Gastrocnemius medialis (tissue), 4 donors: ENCODE measurements around the gene IGFBP2. TPM values are rescaled to one million over a fixed set of nuclear protein-coding genes. Genes with fewer than 3 reads are reported as not detected.

Source experiments
- ATAC-seq, 2 donors: fragments of 150-250 bp; one replicate each; pipeline ENCODE4 v1.9.1; 2016
- DNase-seq, 2 donors: peaks; one replicate each; pipeline ENCODE4 v3.0.0-alpha.2; 2019
- H3K27ac ChIP-seq, 4 donors: fragments of 200-600 bp; sonication (generic); 1 replicate in 1 of 4; 2 replicates in 3 of 4; pipeline ENCODE4 v1.5.1; 2016 to 2018; ENCODE audit warnings: mild to moderate bottlenecking in 2 of 4, moderate library complexity in 1 of 4
- H3K27me3 ChIP-seq, 3 donors: fragments of 200-600 bp; sonication (generic) in 2 of 3; 1 replicate in 1 of 3; 2 replicates in 2 of 3; pipeline versions ENCODE4 v1.5.1 to v1.6.0; 2016 to 2019; ENCODE audit warnings: mild to moderate bottlenecking in 1 of 3, moderate library complexity in 1 of 3
- H3K36me3 ChIP-seq, 2 donors: fragments of 200-600 bp; sonication (generic) in 1 of 2; one replicate each; pipeline ENCODE4 v1.5.1; 2017 to 2018
- H3K4me1 ChIP-seq, 2 donors: fragments of 200-600 bp; sonication (generic) in 1 of 2; one replicate each; pipeline ENCODE4 v1.5.1; 2016 to 2017; ENCODE audit warnings: mild to moderate bottlenecking in 2 of 2
- H3K4me3 ChIP-seq, 4 donors: fragments of 200-600 bp; sonication (generic) in 3 of 4; 1 replicate in 1 of 4; 2 replicates in 3 of 4; pipeline ENCODE4 v1.5.1; 2016 to 2019; ENCODE audit warnings: mild to moderate bottlenecking in 2 of 4
- H3K9me3 ChIP-seq, 3 donors: fragments of 200-600 bp; sonication (generic) in 2 of 3; 1 replicate in 1 of 3; 2 replicates in 2 of 3; pipeline ENCODE4 v1.5.1; 2016 to 2019
- POLR2A ChIP-seq, 2 donors: fragments of 450-650 bp; IDR thresholded peaks; one replicate each; pipeline ENCODE4 v1.6.1; 2017; ENCODE audit warnings: antibody characterized with exemption in 2 of 2, mild to moderate bottlenecking in 2 of 2, moderate library complexity in 2 of 2
- in situ Hi-C, 4 donors: fragments of 200-750 bp; cut with MboI; loops; one replicate each; pipeline versions ENCODE4 v1.15.0 to v1.8.0; 2017; ENCODE audit warnings: low sequenced_read_pairs in 4 of 4
- intact Hi-C: fragments of 100-400 bp; cut with DNase I; formaldehyde crosslinking; loops from one replicate; pipeline ENCODE4 v1.15.1; 2023; ENCODE audit warnings: low total_unique reads
- total RNA-seq, 4 donors: library from RNA; depleted of rRNA; stranded (reverse); fragments of >200 nt; gene quantifications; one replicate each; pipeline versions ENCODE4 v1.1.0 to v1.2.3, GENCODE V29; 2016
- TF ChIP-seq, protein P1 (sequence below), 5 experiments: fragments of 450-650 bp in 3 of 5; fragments of 200-600 bp in 2 of 5; sonication (generic) in 2 of 5; IDR thresholded peaks in 4 of 5; conservative IDR thresholded peaks in 1 of 5; 1 replicate in 4 of 5; 2 replicates in 1 of 5; pipeline ENCODE4 v1.5.1; 2016 to 2019; ENCODE audit warnings: antibody characterized with exemption in 5 of 5, mild to moderate bottlenecking in 3 of 5, moderate library complexity in 3 of 5

IGFBP2 gene
- total RNA-seq, 4 donors from 2014 or later: 14.3 to 44.4 (median 23.6) TPM

- no peaks in the 10 kb centered on the region for H3K27me3 ChIP-seq
- no peaks in the 10 kb centered on the region for H3K9me3 ChIP-seq
- H3K27ac ChIP-seq: peak overlapping the region; percentile 93 to 95 (median 93)
- H3K4me1 ChIP-seq: peaks cover 91 to 94% of the 10 kb centered on the region in 2 donors
- no peak for DNase-seq
- no peak for ATAC-seq
- TF ChIP-seq, protein P1, sequence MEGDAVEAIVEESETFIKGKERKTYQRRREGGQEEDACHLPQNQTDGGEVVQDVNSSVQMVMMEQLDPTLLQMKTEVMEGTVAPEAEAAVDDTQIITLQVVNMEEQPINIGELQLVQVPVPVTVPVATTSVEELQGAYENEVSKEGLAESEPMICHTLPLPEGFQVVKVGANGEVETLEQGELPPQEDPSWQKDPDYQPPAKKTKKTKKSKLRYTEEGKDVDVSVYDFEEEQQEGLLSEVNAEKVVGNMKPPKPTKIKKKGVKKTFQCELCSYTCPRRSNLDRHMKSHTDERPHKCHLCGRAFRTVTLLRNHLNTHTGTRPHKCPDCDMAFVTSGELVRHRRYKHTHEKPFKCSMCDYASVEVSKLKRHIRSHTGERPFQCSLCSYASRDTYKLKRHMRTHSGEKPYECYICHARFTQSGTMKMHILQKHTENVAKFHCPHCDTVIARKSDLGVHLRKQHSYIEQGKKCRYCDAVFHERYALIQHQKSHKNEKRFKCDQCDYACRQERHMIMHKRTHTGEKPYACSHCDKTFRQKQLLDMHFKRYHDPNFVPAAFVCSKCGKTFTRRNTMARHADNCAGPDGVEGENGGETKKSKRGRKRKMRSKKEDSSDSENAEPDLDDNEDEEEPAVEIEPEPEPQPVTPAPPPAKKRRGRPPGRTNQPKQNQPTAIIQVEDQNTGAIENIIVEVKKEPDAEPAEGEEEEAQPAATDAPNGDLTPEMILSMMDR (IDR thresholded peaks at IDR 0.05 in 4 of 5, conservative IDR thresholded peaks at IDR 0.05 in 1 of 5): no peak
- TF ChIP-seq POLR2A (IDR thresholded peaks at IDR 0.05): no peak
- intact Hi-C loops (loop anchor here (5.0 to 10.0 kb wide), 3 partner anchors 652 to 1599 kb away; no protein-coding TSS in a partner anchor), in situ Hi-C loops (loop anchor here in 3 of 4 donors (5.0 to 25.0 kb wide), 7 partner anchors 202 to 1029 kb away; no protein-coding TSS in a partner anchor)
- no peaks in the 10 kb centered on the region for H3K36me3 ChIP-seq
- H3K4me3 ChIP-seq: no peak overlapping the region
Measured at GRCh38 chr2:216685327-216685875, 52.2 kb downstream of the IGFBP2 start.

- no peaks in the 10 kb centered on the region for H3K36me3 ChIP-seq
- TF ChIP-seq POLR2A (IDR thresholded peaks at IDR 0.05): no peak
- TF ChIP-seq, protein P1 (IDR thresholded peaks at IDR 0.05 in 4 of 5, conservative IDR thresholded peaks at IDR 0.05 in 1 of 5): no peak
- ATAC-seq: no peak
- no peak for DNase-seq
- H3K27ac ChIP-seq: peak overlapping the region; percentile 93 to 95 (median 93)
- in situ Hi-C loops (loop anchor here in 3 of 4 donors (5.0 to 25.0 kb wide), 7 partner anchors 200 to 1028 kb away; no protein-coding TSS in a partner anchor), intact Hi-C loops (loop anchor here (5.0 to 10.0 kb wide), 3 partner anchors 650 to 1598 kb away; no protein-coding TSS in a partner anchor)
- no peak overlapping the region for H3K4me3 ChIP-seq
- peaks cover 84 to 94% of the 10 kb centered on the region in 2 donors for H3K4me1 ChIP-seq
- H3K27me3 ChIP-seq: no peaks in the 10 kb centered on the region
- no peaks in the 10 kb centered on the region for H3K9me3 ChIP-seq
Measured at GRCh38 chr2:216687111-216687510, 53.9 kb downstream of the IGFBP2 start.

DNA sequence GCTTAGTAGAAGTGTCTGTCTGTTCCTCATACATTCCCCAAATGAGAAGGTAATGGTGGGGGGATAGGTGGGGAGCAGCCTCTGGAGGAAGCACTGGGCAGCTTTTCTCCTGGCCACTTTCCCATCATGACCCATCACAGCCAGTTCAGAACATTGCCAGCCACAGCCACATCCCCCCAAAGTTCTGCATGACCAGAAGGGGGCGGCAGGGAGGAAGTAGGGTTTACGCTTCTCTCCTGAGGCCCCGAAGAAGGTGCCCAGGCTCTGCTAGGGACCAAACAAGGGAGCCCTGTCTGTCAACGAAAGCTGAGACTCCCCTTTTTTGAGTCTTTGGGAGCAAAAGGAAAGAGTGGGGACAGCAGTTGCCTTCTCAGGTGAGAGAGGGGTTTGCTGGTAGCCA, 54.4 kb downstream of the IGFBP2 start:
- intact Hi-C loops: loop anchor here (5.0 to 10.0 kb wide), 3 partner anchors 650 to 1597 kb away; no protein-coding TSS in a partner anchor
- in situ Hi-C loops: loop anchor here in 3 of 4 donors (5.0 to 25.0 kb wide), 7 partner anchors 200 to 1027 kb away; no protein-coding TSS in a partner anchor
- H3K4me3 ChIP-seq: no peak overlapping the region
- no peaks in the 10 kb centered on the region for H3K9me3 ChIP-seq
- no peak for DNase-seq
- ATAC-seq: no peak
- TF ChIP-seq POLR2A (IDR thresholded peaks at IDR 0.05): no peak
- TF ChIP-seq, protein P1 (IDR thresholded peaks at IDR 0.05 in 4 of 5, conservative IDR thresholded peaks at IDR 0.05 in 1 of 5): peak in 2 of 5 experiments; percentile 44 to 54
- H3K27ac ChIP-seq: peak overlapping the region; percentile 93 to 95 (median 93)
- H3K4me1 ChIP-seq: peaks cover 85 to 93% of the 10 kb centered on the region in 2 donors
- no peaks in the 10 kb centered on the region for H3K27me3 ChIP-seq
- H3K36me3 ChIP-seq: no peaks in the 10 kb centered on the region

DNA sequence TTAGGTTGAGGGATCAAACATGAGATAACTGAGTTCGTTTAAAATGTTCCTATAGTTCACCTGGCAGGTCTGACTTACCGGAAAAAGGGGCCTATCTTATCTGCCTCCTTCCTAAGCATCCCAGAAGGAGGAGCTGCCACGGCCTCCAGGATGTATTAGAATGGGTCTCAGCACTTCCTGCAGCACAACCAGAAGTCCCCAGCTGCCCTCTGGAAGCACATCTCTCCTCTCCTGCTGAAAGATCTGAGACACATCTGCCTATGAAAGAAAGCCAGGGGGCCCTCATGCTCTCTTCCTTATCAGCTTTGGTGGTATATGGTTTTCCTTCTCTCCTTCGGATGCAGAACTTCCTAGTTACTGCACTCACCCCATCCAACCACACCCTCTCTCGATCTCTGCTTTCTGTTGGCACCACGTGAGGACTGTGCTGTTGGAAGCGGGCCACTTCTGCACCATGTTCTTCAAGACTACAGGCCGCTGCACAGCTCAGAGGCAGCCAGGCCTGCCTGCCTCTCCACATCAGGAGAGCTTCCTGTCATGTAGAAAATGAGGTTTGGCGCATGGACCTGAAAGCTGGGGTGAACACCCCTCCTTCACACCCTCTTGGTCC, 55.6 kb downstream of the IGFBP2 start:
- intact Hi-C loops: loop anchor here (5.0 to 10.0 kb wide), 3 partner anchors 648 to 1596 kb away; no protein-coding TSS in a partner anchor
- no peak overlapping the region for H3K4me3 ChIP-seq
- H3K9me3 ChIP-seq: no peaks in the 10 kb centered on the region

More for the DNA sequence above, 55.6 kb downstream of the IGFBP2 start:
- Histone ChIP-seq H3K27me3 (no peaks in the 10 kb centered on the region), H3K36me3 (no peaks in the 10 kb centered on the region), H3K4me1 (peaks cover 81 to 84% of the 10 kb centered on the region in 2 donors), H3K27ac (peak overlapping the region; percentile 93 to 95 (median 93))
- ATAC-seq: peak; percentile 20 to 37
- in situ Hi-C loops: loop anchor here in 3 of 4 donors (5.0 to 25.0 kb wide), 7 partner anchors 198 to 1026 kb away; no protein-coding TSS in a partner anchor
- TF ChIP-seq, protein P1 (IDR thresholded peaks at IDR 0.05 in 4 of 5, conservative IDR thresholded peaks at IDR 0.05 in 1 of 5): no peak
- no peak for TF ChIP-seq POLR2A (IDR thresholded peaks at IDR 0.05)
- DNase-seq: peak; percentile 75 to 83
